ENCODE results near the gene OR6B3. TPM values are rescaled to one million over a fixed set of nuclear protein-coding genes. Genes with fewer than 3 reads are reported as not detected.

Gene OR6B3
- total RNA-seq, 1 donor from 2014 or later: not detected

GRCh38 chr2:240043279-240043989 lies 9.9 kb downstream of the OR6B3 start:
- H3K27me3 ChIP-seq: no peaks in the 10 kb centered on the region
- no peak for TF ChIP-seq CTCF (IDR thresholded peaks at IDR 0.05)
- no peak for DNase-seq (ENCODE audit: low spot score in 2 of 2)
- intact Hi-C loops (cut with DNase I): no loop called here
- H3K4me3 ChIP-seq: no peak overlapping the region
- no peak overlapping the region for H3K27ac ChIP-seq
- no peaks in the 10 kb centered on the region for H3K9me3 ChIP-seq
- no peaks in the 10 kb centered on the region for H3K36me3 ChIP-seq
- no peaks in the 10 kb centered on the region for H3K4me1 ChIP-seq

- Histone ChIP-seq H3K27ac (no peak overlapping the region), H3K9me3 (no peaks in the 10 kb centered on the region), H3K36me3 (no peaks in the 10 kb centered on the region), H3K27me3 (no peaks in the 10 kb centered on the region), H3K4me3 (no peak overlapping the region), H3K4me1 (no peaks in the 10 kb centered on the region)
- no peak for DNase-seq (ENCODE audit: low spot score in 2 of 2)
- intact Hi-C loops (cut with DNase I): no loop called here
- no peak for TF ChIP-seq CTCF (IDR thresholded peaks at IDR 0.05)
These were observed 10.6 kb downstream of the OR6B3 start for GRCh38 chr2:240042740-240043139.

- Histone ChIP-seq H3K27ac (no peak overlapping the region), H3K4me3 (no peak overlapping the region), H3K9me3 (no peaks in the 10 kb centered on the region), H3K36me3 (no peaks in the 10 kb centered on the region), H3K4me1 (no peaks in the 10 kb centered on the region), H3K27me3 (no peaks in the 10 kb centered on the region)
- no peak for TF ChIP-seq CTCF (IDR thresholded peaks at IDR 0.05)
- intact Hi-C loops (cut with DNase I): no loop called here
- DNase-seq (ENCODE audit: low spot score in 2 of 2): no peak
These were observed 12.0 kb downstream of the OR6B3 start for GRCh38 chr2:240041363-240041762.

- no peaks in the 10 kb centered on the region for H3K4me1 ChIP-seq
- TF ChIP-seq CTCF (IDR thresholded peaks at IDR 0.05): no peak
- no peak for DNase-seq (ENCODE audit: low spot score in 2 of 2)
- no peaks in the 10 kb centered on the region for H3K36me3 ChIP-seq
- H3K27me3 ChIP-seq: no peaks in the 10 kb centered on the region
- intact Hi-C loops (cut with DNase I): no loop called here
- no peak overlapping the region for H3K4me3 ChIP-seq
- no peaks in the 10 kb centered on the region for H3K9me3 ChIP-seq
- no peak overlapping the region for H3K27ac ChIP-seq
These were observed 16.0 kb downstream of the OR6B3 start for GRCh38 chr2:240037358-240037757.

GRCh38 chr2:240033330-240033678 lies 20.0 kb downstream of the OR6B3 start:
- H3K27ac ChIP-seq: no peak overlapping the region
- intact Hi-C loops (cut with DNase I): no loop called here
- no peaks in the 10 kb centered on the region for H3K9me3 ChIP-seq
- DNase-seq (ENCODE audit: low spot score in 2 of 2): no peak
- no peaks in the 10 kb centered on the region for H3K27me3 ChIP-seq
- no peak for TF ChIP-seq CTCF (IDR thresholded peaks at IDR 0.05)
- H3K4me3 ChIP-seq: no peak overlapping the region
- H3K36me3 ChIP-seq: no peaks in the 10 kb centered on the region
- no peaks in the 10 kb centered on the region for H3K4me1 ChIP-seq
